H9 (cell line): Measurements from ENCODE around the gene MXD3. TPM values are rescaled to one million over a fixed set of nuclear protein-coding genes. Genes with fewer than 3 reads are reported as not detected.
A peak's percentile ranks its signal among the peaks of the same experiment; 100 is the strongest.

ENCODE experiments used
- DNase-seq: peaks from one replicate; pipeline ENCODE4 v3.0.0-alpha.2; 2017
- H2AFZ ChIP-seq: one replicate; pipeline ENCODE4 v1.6.1; 2013; ENCODE audit warnings: mild to moderate bottlenecking, low read length, control low read depth, moderate library complexity
- H2AK5ac ChIP-seq: 2 replicates; pipeline ENCODE4 v1.6.1; 2013; ENCODE audit warnings: low read length, control low read depth, mixed read lengths; ENCODE audit not compliant: insufficient read length
- H2BK120ac ChIP-seq: one replicate; pipeline ENCODE4 v1.6.1; 2013; ENCODE audit warnings: low read depth, mild to moderate bottlenecking, low read length, control low read depth, inconsistent platforms; ENCODE audit not compliant: poor library complexity, severe bottlenecking
- H2BK12ac ChIP-seq: 2 replicates; pipeline ENCODE4 v1.6.1; 2013; ENCODE audit warnings: low read length, control low read depth, mixed read lengths, low read depth; ENCODE audit not compliant: insufficient read length
- H2BK15ac ChIP-seq: 2 replicates; pipeline ENCODE4 v1.6.1; 2013; ENCODE audit warnings: low read depth, low read length, control low read depth
- H2BK20ac ChIP-seq: one replicate; pipeline ENCODE4 v1.6.1; 2013; ENCODE audit warnings: low read depth, mild to moderate bottlenecking, low read length, control low read depth, inconsistent platforms; ENCODE audit not compliant: poor library complexity, severe bottlenecking
- H2BK5ac ChIP-seq: 2 replicates; pipeline ENCODE4 v1.6.1; 2013; ENCODE audit warnings: low read length, control low read depth, mixed read lengths; ENCODE audit not compliant: insufficient read length
- H3K14ac ChIP-seq: 2 replicates; pipeline ENCODE4 v1.6.1; 2013; ENCODE audit warnings: low read length, control low read depth; ENCODE audit not compliant: insufficient read depth
- H3K18ac ChIP-seq: 2 replicates; pipeline ENCODE4 v1.6.1; 2013; ENCODE audit warnings: low read depth, mild to moderate bottlenecking, mixed read lengths, low read length, control low read depth; ENCODE audit not compliant: insufficient read length
- H3K23ac ChIP-seq: 2 replicates; pipeline ENCODE4 v1.6.1; 2013; ENCODE audit warnings: low read length, control low read depth, mixed read lengths, low read depth; ENCODE audit not compliant: insufficient read length
- H3K23me2 ChIP-seq: 2 replicates; pipeline ENCODE4 v1.6.1; 2013; ENCODE audit warnings: low read depth, mild to moderate bottlenecking, mixed read lengths, low read length, control low read depth; ENCODE audit not compliant: insufficient read length, poor library complexity, severe bottlenecking
- H3K27ac ChIP-seq: 2 replicates; pipeline ENCODE4 v1.5.1; 2013; ENCODE audit warnings: low read length, control low read depth, mixed read lengths, low read depth; ENCODE audit not compliant: insufficient read length
- H3K27me3 ChIP-seq: 2 replicates; pipeline ENCODE4 v1.6.1; 2013; ENCODE audit warnings: low read length, control low read depth, inconsistent platforms; ENCODE audit not compliant: insufficient read depth
- H3K4ac ChIP-seq: 2 replicates; pipeline ENCODE4 v1.6.1; 2013; ENCODE audit warnings: low read depth, mild to moderate bottlenecking, control low read depth, inconsistent platforms, low read length, moderate library complexity
- H3K4me1 ChIP-seq: 2 replicates; pipeline ENCODE4 v1.6.1; 2013; ENCODE audit warnings: low read length, control low read depth, inconsistent platforms; ENCODE audit not compliant: insufficient read depth
- H3K4me2 ChIP-seq: 2 replicates; pipeline ENCODE4 v1.6.1; 2013; ENCODE audit warnings: low read length, control low read depth, mixed read lengths; ENCODE audit not compliant: insufficient read length, insufficient read depth
- H3K56ac ChIP-seq: 2 replicates; pipeline ENCODE4 v1.6.1; 2013; ENCODE audit warnings: low read depth, mild to moderate bottlenecking, mixed read lengths, low read length, control low read depth; ENCODE audit not compliant: insufficient read length
- H3K79me1 ChIP-seq: 2 replicates; pipeline ENCODE4 v1.6.1; 2013; ENCODE audit warnings: low read depth, mild to moderate bottlenecking, moderate library complexity, low read length, control low read depth, inconsistent platforms; ENCODE audit not compliant: insufficient read depth, poor library complexity, severe bottlenecking
- H3K79me2 ChIP-seq: 2 replicates; pipeline ENCODE4 v1.6.1; 2013; ENCODE audit warnings: low read length, control low read depth, inconsistent platforms; ENCODE audit not compliant: insufficient read depth
- H3K9ac ChIP-seq: 2 replicates; pipeline ENCODE4 v1.6.1; 2013; ENCODE audit warnings: low read length, control low read depth, mixed read lengths; ENCODE audit not compliant: insufficient read length; ENCODE audit errors: extremely low read depth
- H3K9me3 ChIP-seq: one replicate; pipeline ENCODE4 v1.6.1; 2013; ENCODE audit warnings: low read depth, low read length, inconsistent platforms; ENCODE audit not compliant: control insufficient read depth
- H3T11ph ChIP-seq: one replicate; pipeline ENCODE4 v1.6.1; 2013; ENCODE audit warnings: mild to moderate bottlenecking, low read length, control low read depth, inconsistent platforms
- H4K20me1 ChIP-seq: one replicate; pipeline ENCODE4 v1.6.1; 2013; ENCODE audit not compliant: control insufficient read depth, insufficient read length, insufficient read depth
- H4K5ac ChIP-seq: 2 replicates; pipeline ENCODE4 v1.6.1; 2013; ENCODE audit warnings: low read depth, mild to moderate bottlenecking, mixed read lengths, low read length, control low read depth; ENCODE audit not compliant: insufficient read length
- H4K8ac ChIP-seq: replicated peaks from 2 replicates; pipeline ENCODE4 v1.6.1; 2013; ENCODE audit warnings: low read length, control low read depth, mixed read lengths, low read depth; ENCODE audit not compliant: insufficient read length
- H4K91ac ChIP-seq: 2 replicates; pipeline ENCODE4 v1.6.1; 2013; ENCODE audit warnings: low read depth, mild to moderate bottlenecking, moderate library complexity, mixed read lengths, low read length, control low read depth; ENCODE audit not compliant: insufficient read length
- H3K27ac Mint-ChIP-seq, 3 experiments: 2 replicates in 2 of 3; 3 replicates in 1 of 3; pipeline ENCODE4 v1.8.0; 2020 to 2021; ENCODE audit warnings: mixed read lengths in 3 of 3, mild to moderate bottlenecking in 1 of 3, moderate library complexity in 1 of 3
- H3K27me3 Mint-ChIP-seq: 2 replicates; pipeline ENCODE4 v1.8.0; 2021; ENCODE audit warnings: low read depth, mild to moderate bottlenecking, moderate library complexity, mixed read lengths
- H3K36me3 Mint-ChIP-seq, 3 experiments: 2 replicates in 2 of 3; 3 replicates in 1 of 3; pipeline ENCODE4 v1.8.0; 2020 to 2021; ENCODE audit warnings: low read depth in 3 of 3, mixed read lengths in 3 of 3; ENCODE audit not compliant: insufficient read depth in 1 of 3
- H3K4me1 Mint-ChIP-seq, 2 experiments: 2 replicates each; pipeline ENCODE4 v1.8.0; 2020; ENCODE audit warnings: mixed read lengths in 2 of 2
- H3K4me3 Mint-ChIP-seq, 2 experiments: 2 replicates in 1 of 2; 3 replicates in 1 of 2; pipeline ENCODE4 v1.8.0; 2020 to 2021; ENCODE audit warnings: mild to moderate bottlenecking in 2 of 2, mixed read lengths in 2 of 2, moderate library complexity in 1 of 2
- H3K9me3 Mint-ChIP-seq, 2 experiments: 2 replicates in 1 of 2; 3 replicates in 1 of 2; pipeline ENCODE4 v1.8.0; 2020; ENCODE audit warnings: mild to moderate bottlenecking in 2 of 2, mixed read lengths in 2 of 2, moderate library complexity in 1 of 2
- WGBS: extraction: QIAGEN DNeasy Blood & Tissue Kit; methylation state at CpG from one replicate; pipeline ENCODE4 v1.1.7; 2013; ENCODE audit warnings: missing lambda C conversion rate, low lambda C conversion rate, mixed read lengths; ENCODE audit not compliant: insufficient read length; ENCODE audit errors: extremely low coverage; 5-methylcytosine and 5-hydroxymethylcytosine counted together
- total RNA-seq: library from RNA; stranded (reverse); gene quantifications from 2 replicates; pipeline ENCODE4 v1.2.1, GENCODE V29; 2021
- TF ChIP-seq, protein P1 (sequence below): fragments of 200-600 bp; sonication (generic); conservative IDR thresholded peaks from 3 replicates; pipeline ENCODE4 v1.8.0; 2021; ENCODE audit warnings: antibody characterized with exemption, mild to moderate bottlenecking

Gene MXD3
- total RNA-seq, 1 experiment from 2014 or later = 9.8 TPM

- Mint-ChIP-seq H3K4me3 (peak overlapping the region; percentile 30 to 51; a peak in 2 of 5 replicates), H3K27ac (no peak overlapping the region), H3K27me3 (peaks cover 41% of the 10 kb centered on the region), H3K9me3 (peaks cover 3 to 4% of the 10 kb centered on the region in 2 experiments; a peak in 4 of 5 replicates), H3K4me1 (peaks cover 20 to 25% of the 10 kb centered on the region in 2 experiments), H3K36me3 (peaks cover 2 to 13% (median 12%) of the 10 kb centered on the region in 3 experiments; a peak in 5 of 7 replicates)
- no CpG with 5 or more reads among the region's 5 CpGs for WGBS
- no peak overlapping the region for H4K91ac ChIP-seq
- no peak overlapping the region for H2BK12ac ChIP-seq
- TF ChIP-seq, protein P1, sequence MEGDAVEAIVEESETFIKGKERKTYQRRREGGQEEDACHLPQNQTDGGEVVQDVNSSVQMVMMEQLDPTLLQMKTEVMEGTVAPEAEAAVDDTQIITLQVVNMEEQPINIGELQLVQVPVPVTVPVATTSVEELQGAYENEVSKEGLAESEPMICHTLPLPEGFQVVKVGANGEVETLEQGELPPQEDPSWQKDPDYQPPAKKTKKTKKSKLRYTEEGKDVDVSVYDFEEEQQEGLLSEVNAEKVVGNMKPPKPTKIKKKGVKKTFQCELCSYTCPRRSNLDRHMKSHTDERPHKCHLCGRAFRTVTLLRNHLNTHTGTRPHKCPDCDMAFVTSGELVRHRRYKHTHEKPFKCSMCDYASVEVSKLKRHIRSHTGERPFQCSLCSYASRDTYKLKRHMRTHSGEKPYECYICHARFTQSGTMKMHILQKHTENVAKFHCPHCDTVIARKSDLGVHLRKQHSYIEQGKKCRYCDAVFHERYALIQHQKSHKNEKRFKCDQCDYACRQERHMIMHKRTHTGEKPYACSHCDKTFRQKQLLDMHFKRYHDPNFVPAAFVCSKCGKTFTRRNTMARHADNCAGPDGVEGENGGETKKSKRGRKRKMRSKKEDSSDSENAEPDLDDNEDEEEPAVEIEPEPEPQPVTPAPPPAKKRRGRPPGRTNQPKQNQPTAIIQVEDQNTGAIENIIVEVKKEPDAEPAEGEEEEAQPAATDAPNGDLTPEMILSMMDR = no peak
- no peak overlapping the region for H2BK15ac ChIP-seq
- H2BK120ac ChIP-seq = no peak overlapping the region
- H4K5ac ChIP-seq = no peak overlapping the region
- no peak overlapping the region for H3K27ac ChIP-seq
- H3K23ac ChIP-seq = no peak overlapping the region
- H3K4me2 ChIP-seq = no peak overlapping the region
- no peaks in the 10 kb centered on the region for H3K27me3 ChIP-seq
- H3K56ac ChIP-seq = no peak overlapping the region
- no peak overlapping the region for H3K18ac ChIP-seq
- no peak overlapping the region for H2AK5ac ChIP-seq
- peaks cover 13% of the 10 kb centered on the region for H3K79me2 ChIP-seq
- no peak overlapping the region for H4K8ac ChIP-seq
- H3K79me1 ChIP-seq = peaks cover 4% of the 10 kb centered on the region
- H4K20me1 ChIP-seq = no peaks in the 10 kb centered on the region
- H3K4me1 ChIP-seq = peaks cover 3% of the 10 kb centered on the region; the same call in 1 of the 2 replicates
- H2BK20ac ChIP-seq = no peak overlapping the region
- no peak overlapping the region for H2BK5ac ChIP-seq
- H3K9ac ChIP-seq = no peak overlapping the region
- no peak overlapping the region for H3K4ac ChIP-seq
- no peak overlapping the region for H3K14ac ChIP-seq
- H3K23me2 ChIP-seq = peaks cover 7% of the 10 kb centered on the region
- no peak overlapping the region for H2AFZ ChIP-seq
- no peak overlapping the region for H3T11ph ChIP-seq
- no peaks in the 10 kb centered on the region for H3K9me3 ChIP-seq
- no peak for DNase-seq
Observed at GRCh38 chr5:177353093-177353492, 41.4 kb upstream of the MXD3 start.
